Stomach (tissue), 4 donors: ENCODE measurements around the gene FBXO11.

Experiments
- EP300 ChIP-seq: sonication (generic); formaldehyde crosslinking; IDR thresholded peaks from one replicate; pipeline ENCODE4 v1.6.1; 2017; ENCODE audit warnings: antibody characterized with exemption
- TF ChIP-seq, protein P1 (sequence below), 7 experiments: fragments of 450-650 bp in 4 of 7; fragments of 200-600 bp in 3 of 7; sonication (generic) in 3 of 7; IDR thresholded peaks; one replicate each; pipeline ENCODE4 v1.5.1; 2016 to 2019; ENCODE audit warnings: antibody characterized with exemption in 7 of 7, control low read depth in 2 of 7, mild to moderate bottlenecking in 1 of 7

DNA sequence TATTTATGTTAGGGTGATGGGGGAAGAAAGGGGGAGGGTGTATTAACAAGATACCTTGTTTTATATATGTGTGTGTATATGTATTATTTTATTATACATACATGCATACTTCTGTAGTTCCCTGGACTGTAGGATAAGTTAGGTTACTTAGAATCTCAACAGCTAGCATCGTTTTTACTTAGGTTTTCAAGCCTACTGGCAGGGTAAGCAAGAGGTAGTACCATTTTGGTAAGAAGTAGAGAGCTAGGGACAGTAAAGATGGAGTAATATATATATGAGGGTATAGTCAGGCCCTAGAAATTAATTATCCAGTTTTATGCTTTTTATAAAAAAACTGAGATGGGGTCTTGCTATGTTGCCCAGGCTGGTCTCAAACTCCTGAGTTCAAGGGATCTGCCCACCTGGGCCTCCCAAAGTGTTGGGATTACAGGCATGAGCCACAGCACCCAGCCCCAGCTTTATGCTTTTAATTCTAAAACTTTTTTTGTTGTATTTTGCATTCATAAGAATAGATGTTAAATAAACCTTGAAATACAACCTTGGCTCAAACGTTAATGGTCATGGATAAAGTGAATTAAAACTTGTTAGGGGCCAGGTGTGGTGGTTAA is 110.1 kb downstream of the FBXO11 start:
- TF ChIP-seq, protein P1, sequence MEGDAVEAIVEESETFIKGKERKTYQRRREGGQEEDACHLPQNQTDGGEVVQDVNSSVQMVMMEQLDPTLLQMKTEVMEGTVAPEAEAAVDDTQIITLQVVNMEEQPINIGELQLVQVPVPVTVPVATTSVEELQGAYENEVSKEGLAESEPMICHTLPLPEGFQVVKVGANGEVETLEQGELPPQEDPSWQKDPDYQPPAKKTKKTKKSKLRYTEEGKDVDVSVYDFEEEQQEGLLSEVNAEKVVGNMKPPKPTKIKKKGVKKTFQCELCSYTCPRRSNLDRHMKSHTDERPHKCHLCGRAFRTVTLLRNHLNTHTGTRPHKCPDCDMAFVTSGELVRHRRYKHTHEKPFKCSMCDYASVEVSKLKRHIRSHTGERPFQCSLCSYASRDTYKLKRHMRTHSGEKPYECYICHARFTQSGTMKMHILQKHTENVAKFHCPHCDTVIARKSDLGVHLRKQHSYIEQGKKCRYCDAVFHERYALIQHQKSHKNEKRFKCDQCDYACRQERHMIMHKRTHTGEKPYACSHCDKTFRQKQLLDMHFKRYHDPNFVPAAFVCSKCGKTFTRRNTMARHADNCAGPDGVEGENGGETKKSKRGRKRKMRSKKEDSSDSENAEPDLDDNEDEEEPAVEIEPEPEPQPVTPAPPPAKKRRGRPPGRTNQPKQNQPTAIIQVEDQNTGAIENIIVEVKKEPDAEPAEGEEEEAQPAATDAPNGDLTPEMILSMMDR (IDR thresholded peaks at IDR 0.05): no peak
- no peak for TF ChIP-seq EP300
